B cell (primary cell): ENCODE measurements around the gene PRPF40A. TPM values are rescaled to one million over a fixed set of nuclear protein-coding genes. Genes with fewer than 3 reads are reported as not detected.

ENCODE experiments used
- ATAC-seq: fragments of 200-7000 bp; cut with Tn5 transposase; one replicate; pipeline ENCODE4 v1.10.0; 2021; ENCODE audit warnings: low read depth, mild to moderate bottlenecking, moderate number of reproducible peaks, moderate library complexity
- CTCF ChIA-PET: fragments of 350-600 bp; sonication (Branson Sonifier 250); formaldehyde crosslinking; loops from one replicate; lab custom pipeline; 2021; ENCODE audit warnings: antibody characterized with exemption, inconsistent platforms; lab: Charles Lee
- POLR2A ChIA-PET: fragments of 350-600 bp; sonication (Branson Sonifier 250); formaldehyde crosslinking; loops from one replicate; lab custom pipeline; 2021; ENCODE audit warnings: antibody characterized with exemption; lab: Charles Lee
- DNase-seq: peaks from one replicate; pipeline ENCODE4 v3.0.0; 2013
- H2AFZ ChIP-seq: 2 replicates; pipeline ENCODE4 v1.6.1; 2012; ENCODE audit warnings: mild to moderate bottlenecking, low read depth, low read length; ENCODE audit not compliant: insufficient read depth, poor library complexity, severe bottlenecking
- H3K27ac ChIP-seq, 2 donors: 1 replicate in 1 of 2; 2 replicates in 1 of 2; pipeline ENCODE4 v1.5.1; 2012 to 2013; ENCODE audit warnings: low read length in 2 of 2, mild to moderate bottlenecking in 2 of 2, moderate library complexity in 1 of 2
- H3K27me3 ChIP-seq, 4 experiments: fragments of 200-600 bp in 1 of 4; sonication (generic) in 1 of 4; replicated peaks in 1 of 4; 1 replicate in 2 of 4; 2 replicates in 2 of 4; pipeline versions ENCODE4 v1.6.1 to v1.7.0; 2013 to 2016; ENCODE audit warnings: low read length in 3 of 4, mild to moderate bottlenecking in 2 of 4, mixed read lengths in 1 of 4, moderate library complexity in 1 of 4; ENCODE audit not compliant: insufficient read depth in 4 of 4, control insufficient read depth in 3 of 4; ENCODE audit errors: control extremely low read depth in 1 of 4
- H3K36me3 ChIP-seq, 2 experiments: replicated peaks in 1 of 2; 1 replicate in 1 of 2; 2 replicates in 1 of 2; pipeline versions ENCODE4 v1.6.1 to v1.7.1; 2013; ENCODE audit warnings: low read length in 1 of 2; ENCODE audit not compliant: insufficient read depth in 2 of 2, control insufficient read depth in 1 of 2; ENCODE audit errors: control extremely low read depth in 1 of 2, extremely low read depth in 1 of 2
- H3K4me1 ChIP-seq, 2 donors: fragments of 200-600 bp in 1 of 2; sonication (generic) in 1 of 2; 1 replicate in 1 of 2; 2 replicates in 1 of 2; pipeline versions ENCODE4 v1.5.1 to v1.6.1; 2013 to 2017; ENCODE audit warnings: low read length in 2 of 2; ENCODE audit not compliant: control insufficient read depth in 2 of 2, insufficient read depth in 2 of 2
- H3K4me2 ChIP-seq: replicated peaks from 2 replicates; pipeline ENCODE3; 2012; ENCODE audit warnings: mild to moderate bottlenecking, low read depth, low read length; ENCODE audit not compliant: poor library complexity, severe bottlenecking
- H3K4me3 ChIP-seq, 5 experiments: fragments of 200-600 bp in 1 of 5; sonication (generic) in 1 of 5; 1 replicate in 3 of 5; 2 replicates in 2 of 5; pipeline versions ENCODE4 v1.5.1 to v1.7.0; 2011 to 2016; ENCODE audit warnings: low read length in 4 of 5, mild to moderate bottlenecking in 4 of 5, low read depth in 2 of 5, control low read depth in 1 of 5, moderate library complexity in 1 of 5; ENCODE audit not compliant: insufficient read depth in 1 of 5; ENCODE audit errors: control extremely low read depth in 1 of 5, extremely low read depth in 1 of 5
- H3K79me2 ChIP-seq: fragments of 200-600 bp; sonication (generic); one replicate; pipeline ENCODE4 v1.6.0; 2016; ENCODE audit warnings: low read length; ENCODE audit not compliant: control insufficient read depth, insufficient read depth
- H3K9ac ChIP-seq: fragments of 200-600 bp; sonication (generic); 2 replicates; pipeline ENCODE4 v1.6.1; 2017; ENCODE audit warnings: mild to moderate bottlenecking, low read length, moderate library complexity
- H3K9me3 ChIP-seq, 3 donors: one replicate each; pipeline versions ENCODE4 v1.6.1 to v1.7.1; 2013; ENCODE audit warnings: low read length in 2 of 3; ENCODE audit not compliant: control insufficient read depth in 2 of 3, insufficient read depth in 1 of 3; ENCODE audit errors: control extremely low read depth in 1 of 3
- H4K20me1 ChIP-seq: 2 replicates; pipeline ENCODE4 v1.6.0; 2012; ENCODE audit warnings: mild to moderate bottlenecking, low read length; ENCODE audit not compliant: insufficient read depth, control insufficient read depth, poor library complexity, severe bottlenecking
- H3K27ac Mint-ChIP-seq: one replicate; pipeline ENCODE4 v1.8.0; 2021; ENCODE audit warnings: mixed read lengths
- H3K27me3 Mint-ChIP-seq: one replicate; pipeline ENCODE4 v1.8.0; 2021; ENCODE audit warnings: mixed read lengths
- H3K4me1 Mint-ChIP-seq: one replicate; pipeline ENCODE4 v1.8.0; 2021; ENCODE audit warnings: mixed read lengths
- H3K4me3 Mint-ChIP-seq: one replicate; pipeline ENCODE4 v1.8.0; 2021; ENCODE audit warnings: mixed read lengths
- H3K9me3 Mint-ChIP-seq: one replicate; pipeline ENCODE4 v1.8.0; 2022; ENCODE audit warnings: mixed read lengths; ENCODE audit not compliant: insufficient read depth
- EZH2 ChIP-seq: IDR thresholded peaks from 2 replicates; pipeline ENCODE4 v1.6.1; 2012; ENCODE audit warnings: borderline replicate concordance, low read depth, mild to moderate bottlenecking, moderate library complexity, low read length; ENCODE audit not compliant: insufficient read depth, poor library complexity, severe bottlenecking
- WGBS: methylation state at CpG from one replicate; pipeline ENCODE4 v1.1.5; 2013; ENCODE audit warnings: missing lambda C conversion rate; ENCODE audit not compliant: insufficient coverage; 5-methylcytosine and 5-hydroxymethylcytosine counted together
- intact Hi-C: fragments of 100-400 bp; cut with micrococcal nuclease; formaldehyde crosslinking; loops from one replicate; pipeline ENCODE4 v1.10.0; 2022
- polyA plus RNA-seq: library from polyadenylated mRNA; depleted of rRNA; stranded (reverse); fragments of >200 nt; gene quantifications from 2 replicates; pipeline ENCODE4 v1.2.3, GENCODE V29; 2012
- total RNA-seq, 2 donors: library from RNA; stranded (reverse); fragments of 120-200 nt in 1 of 2; gene quantifications; 1 replicate in 1 of 2; 2 replicates in 1 of 2; pipeline versions ENCODE4 v1.2.3 to v1.2.4, GENCODE V29; 2013 to 2022
- TF ChIP-seq, protein P1 (sequence below): fragments of 200-600 bp; IDR thresholded peaks from one replicate; pipeline ENCODE4 v1.8.0; 2022; ENCODE audit warnings: antibody characterized with exemption, mild to moderate bottlenecking

The PRPF40A gene
- total and polyA plus RNA-seq, 2 donors (not counting 1 experiment from before 2014, with no cell fraction given): 40.4 to 115 TPM

DNA sequence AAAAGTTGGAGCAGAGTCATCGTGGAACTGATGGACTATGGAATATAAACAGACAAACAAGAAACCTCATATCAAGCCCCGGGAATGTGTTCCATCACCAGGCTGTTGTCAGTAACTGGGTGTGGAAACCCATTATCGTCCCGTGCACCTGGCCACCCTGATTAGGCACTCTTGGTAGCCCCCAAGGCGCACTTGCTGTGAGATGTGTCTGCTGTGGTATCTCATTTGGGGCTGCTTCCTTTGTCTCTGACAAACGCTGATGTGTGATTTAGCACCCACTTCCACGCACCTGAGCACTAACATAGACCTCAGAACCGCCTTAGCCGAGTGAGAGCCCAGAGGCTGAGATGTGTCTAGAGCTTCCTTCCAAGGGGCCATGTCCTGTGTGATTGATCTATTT, 96.3 kb downstream of the PRPF40A start:
- no peaks in the 10 kb centered on the region for H3K4me1 Mint-ChIP-seq
- CTCF ChIA-PET: no interaction called here
- ATAC-seq: no peak

DNA sequence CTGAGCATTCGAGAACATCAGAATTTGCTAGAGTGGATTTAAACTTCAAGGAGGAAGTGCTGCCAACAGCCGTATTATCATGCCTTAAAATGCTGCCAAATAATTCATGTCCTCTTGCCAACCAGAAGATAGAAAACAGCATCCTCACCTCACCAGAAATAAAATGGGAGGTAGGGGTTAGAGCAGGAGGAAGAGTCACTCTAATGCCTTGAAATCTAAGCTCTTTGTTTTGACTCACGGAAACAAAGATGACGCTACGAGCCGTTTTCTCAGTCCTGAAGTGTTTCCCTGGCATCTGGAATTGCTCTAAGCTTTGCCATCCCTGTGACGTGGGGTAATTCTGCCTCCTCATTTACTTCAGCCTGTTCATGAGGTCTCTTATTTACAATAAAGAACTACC, 97.1 kb downstream of the PRPF40A start:
- POLR2A ChIA-PET: no interaction called here
- CTCF ChIA-PET: interaction anchor here (0.7 to 1.2 kb wide), 3 partner anchors 15 to 594 kb away, joined by 3 to 6 read pairs (median 3); no protein-coding TSS in a partner anchor

More for the DNA sequence above, 96.3 kb downstream of the PRPF40A start:
- 93% methylated on average over 4 of the region's 9 CpGs for WGBS
- H3K4me2 ChIP-seq: no peak overlapping the region
- H3K36me3 ChIP-seq: no peaks in the 10 kb centered on the region
- H3K9ac ChIP-seq: no peak overlapping the region
- no peaks in the 10 kb centered on the region for H3K27me3 Mint-ChIP-seq
- no peaks in the 10 kb centered on the region for H4K20me1 ChIP-seq
- H3K4me1 ChIP-seq: no peaks in the 10 kb centered on the region
- no peak overlapping the region for H3K4me3 ChIP-seq
- DNase-seq: no peak
- TF ChIP-seq, protein P1, sequence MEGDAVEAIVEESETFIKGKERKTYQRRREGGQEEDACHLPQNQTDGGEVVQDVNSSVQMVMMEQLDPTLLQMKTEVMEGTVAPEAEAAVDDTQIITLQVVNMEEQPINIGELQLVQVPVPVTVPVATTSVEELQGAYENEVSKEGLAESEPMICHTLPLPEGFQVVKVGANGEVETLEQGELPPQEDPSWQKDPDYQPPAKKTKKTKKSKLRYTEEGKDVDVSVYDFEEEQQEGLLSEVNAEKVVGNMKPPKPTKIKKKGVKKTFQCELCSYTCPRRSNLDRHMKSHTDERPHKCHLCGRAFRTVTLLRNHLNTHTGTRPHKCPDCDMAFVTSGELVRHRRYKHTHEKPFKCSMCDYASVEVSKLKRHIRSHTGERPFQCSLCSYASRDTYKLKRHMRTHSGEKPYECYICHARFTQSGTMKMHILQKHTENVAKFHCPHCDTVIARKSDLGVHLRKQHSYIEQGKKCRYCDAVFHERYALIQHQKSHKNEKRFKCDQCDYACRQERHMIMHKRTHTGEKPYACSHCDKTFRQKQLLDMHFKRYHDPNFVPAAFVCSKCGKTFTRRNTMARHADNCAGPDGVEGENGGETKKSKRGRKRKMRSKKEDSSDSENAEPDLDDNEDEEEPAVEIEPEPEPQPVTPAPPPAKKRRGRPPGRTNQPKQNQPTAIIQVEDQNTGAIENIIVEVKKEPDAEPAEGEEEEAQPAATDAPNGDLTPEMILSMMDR: no peak
- TF ChIP-seq EZH2: no peak
- POLR2A ChIA-PET: no interaction called here
- no peaks in the 10 kb centered on the region for H3K9me3 ChIP-seq
- H3K79me2 ChIP-seq: no peaks in the 10 kb centered on the region
- no peak overlapping the region for H3K27ac ChIP-seq
- no peaks in the 10 kb centered on the region for H3K9me3 Mint-ChIP-seq
- intact Hi-C loops: no loop called here
- H3K4me3 Mint-ChIP-seq: no peak overlapping the region
- H3K27ac Mint-ChIP-seq: no peak overlapping the region
- H3K27me3 ChIP-seq: no peaks in the 10 kb centered on the region
- H2AFZ ChIP-seq: no peak overlapping the region

More for the DNA sequence above, 97.1 kb downstream of the PRPF40A start:
- no peaks in the 10 kb centered on the region for H3K9me3 ChIP-seq
- H3K4me1 ChIP-seq: no peaks in the 10 kb centered on the region
- H3K4me2 ChIP-seq: no peak overlapping the region
- no peak for ATAC-seq
- no peak overlapping the region for H3K4me3 ChIP-seq
- no peak for DNase-seq
- TF ChIP-seq, protein P1: no peak
- TF ChIP-seq EZH2: no peak
- H3K36me3 ChIP-seq: no peaks in the 10 kb centered on the region
- 100% methylated on average over 6 of the region's 7 CpGs for WGBS
- H3K79me2 ChIP-seq: no peaks in the 10 kb centered on the region
- intact Hi-C loops: no loop called here
- H3K9ac ChIP-seq: no peak overlapping the region
- H2AFZ ChIP-seq: no peak overlapping the region
- no peak overlapping the region for H3K27ac ChIP-seq
- Mint-ChIP-seq H3K4me1 (no peaks in the 10 kb centered on the region), H3K27me3 (no peaks in the 10 kb centered on the region), H3K4me3 (no peak overlapping the region), H3K27ac (no peak overlapping the region), H3K9me3 (no peaks in the 10 kb centered on the region)
- H3K27me3 ChIP-seq: no peaks in the 10 kb centered on the region
- no peaks in the 10 kb centered on the region for H4K20me1 ChIP-seq
